ENCODE results near the gene GTF3C5. TPM values are rescaled to one million over a fixed set of nuclear protein-coding genes. Genes with fewer than 3 reads are reported as not detected.
"Not testable (repeated sequence)": the region's sequence is repeated elsewhere in the genome, so short reads cannot be mapped to it uniquely, and the experiment has no call there.

The GTF3C5 gene
- total RNA-seq, 1 donor from 2014 or later: 77.9 TPM

DNA sequence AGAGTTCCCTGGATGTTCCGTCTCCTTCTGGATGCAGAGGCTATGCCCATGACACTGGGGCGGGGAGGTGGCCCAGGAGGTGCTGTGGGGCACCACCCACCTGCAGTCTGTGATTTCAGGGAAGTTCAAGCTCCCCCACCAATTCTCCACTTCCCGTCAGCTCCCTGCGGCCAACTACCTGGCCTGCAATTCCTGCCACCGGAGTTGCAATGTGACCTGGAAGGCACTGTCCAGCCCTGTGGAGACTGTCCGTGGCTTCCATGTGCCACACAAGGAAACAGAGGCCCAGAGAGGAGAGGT is 35.7 kb upstream of the GTF3C5 start:
- Histone ChIP-seq H3F3A (ENCODE audit: low read depth) (no peaks in the 10 kb centered on the region), H4K20me1 (ENCODE audit: low read depth) (no peaks in the 10 kb centered on the region), H3K9ac (no peak overlapping the region), H3K4me2 (peak overlapping the region; percentile 0), H3K27ac (no peak overlapping the region), H3K36me3 (no peaks in the 10 kb centered on the region), H3K79me2 (ENCODE audit: low read depth) (no peaks in the 10 kb centered on the region), H2AFZ (replicated peaks) (peak overlapping the region; percentile 30), H3K27me3 (peaks cover 5% of the 10 kb centered on the region), H3K4me3 (no peak overlapping the region), H3K9me3 (ENCODE audit: low read depth) (no peaks in the 10 kb centered on the region), H3K4me1 (peaks cover 9% of the 10 kb centered on the region)
- Mint-ChIP-seq H3K9me3 (peaks cover 2% of the 10 kb centered on the region), H3K4me1 (peaks cover 10% of the 10 kb centered on the region), H3K36me3 (no peaks in the 10 kb centered on the region), H3K27ac (no peak overlapping the region), H3K4me3 (no peak overlapping the region), H3K27me3 (ENCODE audit: insufficient read depth, low read depth) (peaks cover 15% of the 10 kb centered on the region)
- TF ChIP-seq, protein P1, sequence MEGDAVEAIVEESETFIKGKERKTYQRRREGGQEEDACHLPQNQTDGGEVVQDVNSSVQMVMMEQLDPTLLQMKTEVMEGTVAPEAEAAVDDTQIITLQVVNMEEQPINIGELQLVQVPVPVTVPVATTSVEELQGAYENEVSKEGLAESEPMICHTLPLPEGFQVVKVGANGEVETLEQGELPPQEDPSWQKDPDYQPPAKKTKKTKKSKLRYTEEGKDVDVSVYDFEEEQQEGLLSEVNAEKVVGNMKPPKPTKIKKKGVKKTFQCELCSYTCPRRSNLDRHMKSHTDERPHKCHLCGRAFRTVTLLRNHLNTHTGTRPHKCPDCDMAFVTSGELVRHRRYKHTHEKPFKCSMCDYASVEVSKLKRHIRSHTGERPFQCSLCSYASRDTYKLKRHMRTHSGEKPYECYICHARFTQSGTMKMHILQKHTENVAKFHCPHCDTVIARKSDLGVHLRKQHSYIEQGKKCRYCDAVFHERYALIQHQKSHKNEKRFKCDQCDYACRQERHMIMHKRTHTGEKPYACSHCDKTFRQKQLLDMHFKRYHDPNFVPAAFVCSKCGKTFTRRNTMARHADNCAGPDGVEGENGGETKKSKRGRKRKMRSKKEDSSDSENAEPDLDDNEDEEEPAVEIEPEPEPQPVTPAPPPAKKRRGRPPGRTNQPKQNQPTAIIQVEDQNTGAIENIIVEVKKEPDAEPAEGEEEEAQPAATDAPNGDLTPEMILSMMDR (IDR thresholded peaks at IDR 0.05): no peak
- no peak for TF ChIP-seq EZH2phosphoT487 (IDR thresholded peaks at IDR 0.05)
- TF ChIP-seq EZH2 (IDR thresholded peaks at IDR 0.05): no peak
- no peak for DNase-seq (ENCODE audit: low spot score)

DNA sequence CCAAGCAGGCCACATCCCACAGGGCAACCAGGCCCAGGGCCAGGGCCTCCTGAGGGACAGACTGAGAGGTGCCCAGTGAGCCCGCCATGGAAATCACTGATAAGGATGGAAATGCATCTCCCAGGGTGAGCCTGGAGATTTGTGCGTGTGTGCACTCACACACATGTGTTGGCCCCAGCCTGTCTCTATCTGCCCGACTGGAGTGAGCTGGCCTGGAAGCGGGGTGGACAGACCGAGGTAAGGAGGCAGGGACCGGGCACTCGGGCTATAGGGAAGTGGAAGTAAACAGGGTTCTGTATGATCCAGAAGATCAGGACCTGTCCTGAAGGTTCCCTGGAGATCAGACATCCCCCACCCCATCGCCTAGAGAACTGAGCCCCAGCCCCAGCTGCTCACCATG is 34.9 kb upstream of the GTF3C5 start:
- Histone ChIP-seq H3K9ac (no peak overlapping the region), H3K4me1 (peaks cover 9% of the 10 kb centered on the region), H3K4me3 (no peak overlapping the region), H3K9me3 (ENCODE audit: low read depth) (no peaks in the 10 kb centered on the region), H4K20me1 (ENCODE audit: low read depth) (no peaks in the 10 kb centered on the region), H3F3A (ENCODE audit: low read depth) (peaks cover 5% of the 10 kb centered on the region), H3K36me3 (no peaks in the 10 kb centered on the region), H3K4me2 (no peak overlapping the region), H3K79me2 (ENCODE audit: low read depth) (no peaks in the 10 kb centered on the region), H3K27ac (no peak overlapping the region), H2AFZ (replicated peaks) (no peak overlapping the region), H3K27me3 (peaks cover 12% of the 10 kb centered on the region)
- no peak overlapping the region for H3K4me3 Mint-ChIP-seq
- no peaks in the 10 kb centered on the region for H3K9me3 Mint-ChIP-seq
- peaks cover 10% of the 10 kb centered on the region for H3K4me1 Mint-ChIP-seq
- TF ChIP-seq, protein P1 (IDR thresholded peaks at IDR 0.05): no peak
- no peak for TF ChIP-seq EZH2phosphoT487 (IDR thresholded peaks at IDR 0.05)
- no peak for TF ChIP-seq EZH2 (IDR thresholded peaks at IDR 0.05)
- H3K36me3 Mint-ChIP-seq: no peaks in the 10 kb centered on the region
- peaks cover 12% of the 10 kb centered on the region for H3K27me3 Mint-ChIP-seq (ENCODE audit: insufficient read depth, low read depth)
- no peak for DNase-seq (ENCODE audit: low spot score)
- H3K27ac Mint-ChIP-seq: no peak overlapping the region

DNA sequence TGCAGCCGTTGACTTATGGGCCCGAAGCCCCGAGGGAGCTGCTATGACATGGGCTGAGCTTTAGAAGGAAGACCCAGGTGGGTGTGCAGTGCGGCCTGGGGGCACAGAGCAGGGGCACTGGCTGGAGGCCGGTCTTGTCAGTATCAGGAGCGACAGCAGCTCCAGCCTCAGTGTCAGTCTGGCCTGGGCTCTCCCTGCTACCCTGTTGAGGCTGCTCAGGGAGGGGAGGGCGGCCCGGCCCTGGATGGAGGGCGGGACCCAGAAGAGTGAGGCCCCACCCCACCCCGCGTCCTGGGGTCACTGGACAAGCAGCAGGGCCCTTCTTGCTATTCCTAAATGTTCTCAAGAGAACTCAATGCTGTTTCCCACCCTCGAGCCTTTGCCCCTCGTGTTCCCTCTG is 34.3 kb upstream of the GTF3C5 start:
- Histone ChIP-seq H3K4me2 (no peak overlapping the region), H3K4me3 (no peak overlapping the region), H3K4me1 (peaks cover 9% of the 10 kb centered on the region), H2AFZ (replicated peaks) (no peak overlapping the region), H3K27me3 (peaks cover 14% of the 10 kb centered on the region), H3K9me3 (ENCODE audit: low read depth) (no peaks in the 10 kb centered on the region), H3K27ac (no peak overlapping the region), H3K79me2 (ENCODE audit: low read depth) (no peaks in the 10 kb centered on the region), H4K20me1 (ENCODE audit: low read depth) (no peaks in the 10 kb centered on the region), H3K36me3 (no peaks in the 10 kb centered on the region), H3K9ac (no peak overlapping the region), H3F3A (ENCODE audit: low read depth) (peaks cover 7% of the 10 kb centered on the region)
- no peak overlapping the region for H3K27ac Mint-ChIP-seq
- H3K4me1 Mint-ChIP-seq: peaks cover 10% of the 10 kb centered on the region
- no peak for TF ChIP-seq EZH2phosphoT487 (IDR thresholded peaks at IDR 0.05)
- peaks cover 17% of the 10 kb centered on the region for H3K27me3 Mint-ChIP-seq (ENCODE audit: insufficient read depth, low read depth)
- no peaks in the 10 kb centered on the region for H3K9me3 Mint-ChIP-seq
- H3K4me3 Mint-ChIP-seq: no peak overlapping the region
- no peaks in the 10 kb centered on the region for H3K36me3 Mint-ChIP-seq
- no peak for DNase-seq (ENCODE audit: low spot score)

DNA sequence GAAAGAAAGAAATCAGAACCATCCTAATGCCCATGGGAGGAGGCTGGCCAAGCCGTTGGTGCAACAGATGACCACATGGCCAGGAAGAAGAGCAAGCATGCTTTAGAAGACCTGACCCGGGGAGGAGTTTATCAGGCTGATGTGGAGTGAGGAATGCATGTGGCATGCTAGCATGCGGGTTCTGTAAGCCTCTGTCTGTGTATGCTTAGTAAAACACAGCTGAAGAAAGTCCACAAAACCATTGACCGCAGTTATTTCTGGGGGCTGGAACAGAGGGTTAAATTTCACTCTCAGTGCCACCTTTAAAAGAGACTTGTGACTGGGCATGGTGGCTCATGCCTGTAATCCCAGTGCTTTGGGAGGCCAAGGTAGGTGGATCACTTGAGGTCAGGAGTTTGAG is 33.2 kb upstream of the GTF3C5 start:
- Histone ChIP-seq H3K4me1 (peaks cover 9% of the 10 kb centered on the region), H3K27ac (no peak overlapping the region), H2AFZ (replicated peaks) (no peak overlapping the region), H4K20me1 (ENCODE audit: low read depth) (no peaks in the 10 kb centered on the region), H3F3A (ENCODE audit: low read depth) (peaks cover 7% of the 10 kb centered on the region), H3K4me2 (no peak overlapping the region), H3K27me3 (peaks cover 20% of the 10 kb centered on the region), H3K4me3 (no peak overlapping the region), H3K36me3 (no peaks in the 10 kb centered on the region), H3K79me2 (ENCODE audit: low read depth) (no peaks in the 10 kb centered on the region), H3K9me3 (ENCODE audit: low read depth) (no peaks in the 10 kb centered on the region), H3K9ac (no peak overlapping the region)
- Mint-ChIP-seq H3K27ac (no peak overlapping the region), H3K4me3 (no peak overlapping the region), H3K4me1 (peaks cover 10% of the 10 kb centered on the region), H3K36me3 (no peaks in the 10 kb centered on the region), H3K27me3 (ENCODE audit: insufficient read depth, low read depth) (peaks cover 17% of the 10 kb centered on the region), H3K9me3 (no peaks in the 10 kb centered on the region)
- no peak for TF ChIP-seq EZH2phosphoT487 (IDR thresholded peaks at IDR 0.05)
- no peak for TF ChIP-seq EZH2 (IDR thresholded peaks at IDR 0.05)
- TF ChIP-seq, protein P1 (IDR thresholded peaks at IDR 0.05): no peak
- DNase-seq (ENCODE audit: low spot score): no peak

DNA sequence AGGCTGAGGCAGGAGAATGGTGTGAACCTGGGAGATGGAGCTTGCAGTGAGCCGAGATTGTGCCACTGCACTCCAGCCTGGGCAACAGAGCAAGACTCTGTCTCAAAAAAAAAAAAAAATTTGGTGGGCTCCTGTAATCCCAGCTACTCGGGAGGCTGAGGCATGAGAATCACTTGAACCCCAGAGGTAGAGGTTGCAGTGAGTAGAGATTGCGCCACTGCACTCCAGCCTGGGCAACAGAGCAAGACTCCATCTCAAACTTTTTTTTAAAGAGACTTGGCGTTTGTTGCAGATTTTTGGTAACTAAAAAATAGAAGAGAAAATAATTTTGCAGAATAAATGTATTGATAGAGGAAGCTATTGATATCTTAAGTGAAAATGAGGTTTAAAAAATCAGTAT is 32.6 kb upstream of the GTF3C5 start:
- not testable (repeated sequence) for DNase-seq (ENCODE audit: low spot score); H3K4me3 ChIP-seq; H3K4me2 ChIP-seq; H3K9ac ChIP-seq; H3K9me3 Mint-ChIP-seq; H3K9me3 ChIP-seq (ENCODE audit: low read depth); H3K36me3 ChIP-seq; H3K36me3 Mint-ChIP-seq; H3K79me2 ChIP-seq (ENCODE audit: low read depth); H4K20me1 ChIP-seq (ENCODE audit: low read depth); H3K27ac ChIP-seq; H2AFZ ChIP-seq (replicated peaks); H3K4me3 Mint-ChIP-seq; H3F3A ChIP-seq (ENCODE audit: low read depth); H3K27ac Mint-ChIP-seq
- H3K27me3 ChIP-seq: peaks cover 26% of the 10 kb centered on the region
- peaks cover 13% of the 10 kb centered on the region for H3K4me1 ChIP-seq
- Mint-ChIP-seq H3K4me1 (peaks cover 10% of the 10 kb centered on the region), H3K27me3 (ENCODE audit: insufficient read depth, low read depth) (peaks cover 15% of the 10 kb centered on the region)
